Middle frontal gyrus (tissue), 1 donor: ENCODE measurements around the gene SAMD4A.

ENCODE experiments used
- DNase-seq: peaks from one replicate; pipeline ENCODE4 v3.0.0-alpha.2; 2015; ENCODE audit warnings: low spot score; ENCODE audit errors: extremely low spot score

The SAMD4A gene

GRCh38 chr14:54566410-54567223 lies at the start of gene SAMD4A:
TSS of gene SAMD4A (plus strand) at chr14:54567128. CDS start at chr14:54567917, 789 bp downstream.
- no peak for DNase-seq

- no peak for DNase-seq
Measured at GRCh38 chr14:54524410-54524809, 42.5 kb upstream of the SAMD4A start.

GRCh38 chr14:54528973-54529372 lies 38.0 kb upstream of the SAMD4A start:
- DNase-seq = no peak

- no peak for DNase-seq
Measured at GRCh38 chr14:54529811-54530210, 37.1 kb upstream of the SAMD4A start.

GRCh38 chr14:54532111-54533012 lies 34.6 kb upstream of the SAMD4A start:
- DNase-seq = no peak

GRCh38 chr14:54533100-54533499 lies 33.8 kb upstream of the SAMD4A start:
- no peak for DNase-seq

- no peak for DNase-seq
Measured at GRCh38 chr14:54535126-54535525, 31.8 kb upstream of the SAMD4A start.

- no peak for DNase-seq
Measured at GRCh38 chr14:54535646-54536045, 31.3 kb upstream of the SAMD4A start.

- DNase-seq = no peak
Measured at GRCh38 chr14:54537651-54538050, 29.3 kb upstream of the SAMD4A start.

GRCh38 chr14:54538055-54538454 lies 28.9 kb upstream of the SAMD4A start:
- no peak for DNase-seq

- DNase-seq = no peak
Measured at GRCh38 chr14:54547583-54547982, 19.3 kb upstream of the SAMD4A start.

GRCh38 chr14:54548491-54548890 lies 18.4 kb upstream of the SAMD4A start:
- no peak for DNase-seq

GRCh38 chr14:54549862-54550261 lies 17.1 kb upstream of the SAMD4A start:
- DNase-seq = no peak

GRCh38 chr14:54550514-54550913 lies 16.4 kb upstream of the SAMD4A start:
- DNase-seq = no peak

GRCh38 chr14:54554401-54554800 lies 12.5 kb upstream of the SAMD4A start:
- DNase-seq = no peak

GRCh38 chr14:54555651-54556050 lies 11.3 kb upstream of the SAMD4A start:
- DNase-seq = no peak

- no peak for DNase-seq
Measured at GRCh38 chr14:54556535-54556934, 10.4 kb upstream of the SAMD4A start.

- DNase-seq = no peak
Measured at GRCh38 chr14:54562334-54562733, 4.6 kb upstream of the SAMD4A start.

GRCh38 chr14:54564071-54564867 lies 2.7 kb upstream of the SAMD4A start:
- DNase-seq = no peak

GRCh38 chr14:54564868-54565784 lies 1.8 kb upstream of the SAMD4A start:
- no peak for DNase-seq
